HG02852 (cell line): ENCODE results near the gene PRB4.
"Not testable (repeated sequence)": the region's sequence is repeated elsewhere in the genome, so short reads cannot be mapped to it uniquely, and the experiment has no call there.

ENCODE experiments used
- ATAC-seq: cut with Tn5 transposase; IDR thresholded peaks from one replicate; pipeline ENCODE4 v1.9.1; 2021; ENCODE audit warnings: mild to moderate bottlenecking, moderate library complexity; ENCODE audit not compliant: unreplicated experiment

PRB4 gene

DNA sequence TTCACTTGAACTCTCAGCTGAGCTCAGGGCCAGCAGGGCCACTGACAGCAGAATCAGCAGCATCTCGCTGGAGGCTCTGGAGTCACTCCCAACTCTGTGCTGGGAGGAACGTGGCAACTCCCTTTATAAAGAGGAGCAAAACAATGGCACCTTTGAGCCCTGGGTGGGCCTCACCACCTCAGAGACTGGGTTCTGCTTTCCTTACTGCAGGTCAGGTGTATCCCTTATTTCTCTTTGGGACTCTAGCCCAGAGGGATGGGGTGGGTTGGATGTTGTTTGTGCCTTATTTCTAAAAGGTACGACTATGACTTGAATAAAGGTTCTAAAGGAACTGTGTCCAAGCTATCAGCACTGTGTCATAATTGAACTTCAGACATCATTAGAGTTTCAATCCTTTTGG is at the start of gene PRB4:
Gene PRB4, minus strand, starts transcription at position 101 of the 400 bp plus-strand sequence. Its CDS starts 38 bp downstream, at position 63.
- no peak for ATAC-seq

DNA sequence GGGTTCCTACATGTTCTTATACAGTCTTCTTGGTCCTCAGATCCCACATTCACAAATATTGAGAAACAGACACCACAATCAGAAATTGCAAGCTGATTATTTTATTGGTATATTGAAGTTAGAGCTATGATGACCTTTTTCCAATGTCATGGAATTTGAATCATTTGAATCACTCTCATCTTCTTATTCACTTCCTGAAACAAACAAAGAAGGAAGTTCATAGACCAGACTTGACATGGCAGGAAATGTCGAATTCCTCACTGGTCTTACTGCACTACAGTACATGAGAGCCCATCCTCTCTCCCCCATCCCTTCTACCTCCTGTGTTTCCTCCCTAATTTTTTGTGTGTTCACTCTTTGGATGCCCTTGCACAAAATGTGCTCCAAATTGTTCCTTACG is 41.5 kb upstream of the PRB4 start:
- not testable (repeated sequence) for ATAC-seq

- no peak for ATAC-seq
Measured at GRCh38 chr12:11348439-11348838, 38.2 kb upstream of the PRB4 start.

GRCh38 chr12:11347810-11348209 is 37.6 kb upstream of the PRB4 start:
- no peak for ATAC-seq

- ATAC-seq: no peak
Measured at GRCh38 chr12:11344500-11344899, 34.3 kb upstream of the PRB4 start.

DNA sequence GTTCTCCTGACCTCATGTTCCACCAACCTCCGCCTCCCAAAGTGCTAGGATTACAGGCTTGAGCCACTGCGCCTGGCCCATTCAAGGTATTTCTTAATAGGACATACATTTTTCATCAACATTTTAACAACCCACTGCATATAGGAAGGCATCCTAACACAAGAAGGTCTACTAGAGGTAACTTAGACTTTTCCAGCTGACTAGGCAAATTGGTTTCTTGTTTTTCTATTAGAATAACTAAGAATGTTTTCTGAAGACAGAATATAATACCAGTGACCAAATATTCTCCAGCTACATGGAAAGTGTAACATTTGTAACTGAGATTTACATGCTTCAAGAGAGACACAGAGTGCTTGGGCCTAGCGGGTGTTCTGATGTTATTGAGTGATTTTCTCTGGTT is 14.2 kb upstream of the PRB4 start:
- ATAC-seq: no peak

DNA sequence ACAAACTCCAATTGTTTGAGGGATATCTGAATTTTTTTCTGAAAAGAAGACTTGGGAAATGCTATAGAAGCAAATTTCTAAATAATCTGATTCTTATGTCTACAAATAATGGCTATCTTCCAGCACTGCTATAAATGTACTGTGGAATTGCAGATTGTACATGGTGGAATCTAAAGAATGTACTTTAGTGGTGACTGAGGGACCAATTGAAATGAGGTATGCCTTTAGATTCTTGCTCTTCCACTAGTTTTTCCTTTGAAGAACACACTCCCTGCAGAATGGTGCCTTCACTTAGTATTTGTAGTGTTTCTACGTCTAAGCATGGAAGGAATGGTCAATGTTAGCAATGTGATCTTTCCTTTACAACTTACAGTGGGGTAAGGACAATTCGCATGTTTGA is 11.7 kb upstream of the PRB4 start:
- no peak for ATAC-seq

DNA sequence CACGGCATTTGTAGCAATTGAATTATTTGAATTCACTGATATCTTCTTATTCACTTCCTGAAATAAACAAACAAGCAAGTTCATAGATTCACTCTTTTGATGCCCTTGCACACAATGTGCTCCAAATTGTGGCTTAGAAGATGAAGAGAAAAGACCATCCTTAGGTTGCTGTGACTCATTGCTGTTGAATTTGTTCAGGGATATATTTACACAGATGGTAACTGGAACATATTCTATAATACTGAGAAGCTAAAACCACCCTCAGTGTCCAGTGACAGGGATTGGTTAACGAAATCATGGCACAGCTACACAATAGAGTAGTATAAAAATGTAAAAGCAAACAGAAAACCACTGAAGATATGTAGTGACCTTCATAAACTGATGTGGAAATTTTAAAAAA is 3.1 kb downstream of the PRB4 start:
- ATAC-seq: no peak

DNA sequence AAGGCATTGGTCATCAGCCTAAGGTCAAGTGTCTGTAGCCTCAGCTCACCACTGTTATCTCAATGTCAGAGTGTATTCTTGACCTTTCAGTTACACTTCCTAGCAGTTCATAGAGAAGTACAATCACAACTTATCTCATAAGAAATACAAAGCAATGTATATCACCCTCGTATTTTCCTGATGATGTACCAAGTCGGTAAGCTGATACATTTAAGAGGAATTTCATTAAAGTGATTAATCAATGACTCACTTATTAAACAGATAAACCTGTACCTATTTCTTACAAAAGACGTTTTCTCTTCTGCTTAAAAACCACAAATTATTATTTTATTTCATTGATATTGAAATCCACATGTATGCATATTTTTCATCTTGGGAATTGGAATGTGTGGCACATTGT is 36.8 kb downstream of the PRB4 start:
- no peak for ATAC-seq

GRCh38 chr12:11269607-11270006 is 40.6 kb downstream of the PRB4 start, which contains the start of gene PRB3:
PRB3 (minus strand) TSS chr12:11269707; CDS start chr12:11269669, 38 bp downstream.
- ATAC-seq: no peak

- ATAC-seq: no peak
Measured at GRCh38 chr12:11264501-11264900, 45.7 kb downstream of the PRB4 start.
